Uterus (tissue), 2 donors: ENCODE results near the gene RUNDC3A.

Source experiments
- POLR2A ChIP-seq, 2 donors: fragments of 450-650 bp; IDR thresholded peaks; one replicate each; pipeline ENCODE4 v1.6.1; 2016; ENCODE audit warnings: antibody characterized with exemption in 2 of 2, mild to moderate bottlenecking in 1 of 2, moderate library complexity in 1 of 2
- TF ChIP-seq, protein P1 (sequence below), 4 experiments: fragments of 200-600 bp in 2 of 4; fragments of 450-650 bp in 2 of 4; sonication (generic) in 2 of 4; IDR thresholded peaks; one replicate each; pipeline ENCODE4 v1.5.1; 2016 to 2019; ENCODE audit warnings: antibody characterized with exemption in 4 of 4, mild to moderate bottlenecking in 2 of 4, moderate library complexity in 1 of 4

DNA sequence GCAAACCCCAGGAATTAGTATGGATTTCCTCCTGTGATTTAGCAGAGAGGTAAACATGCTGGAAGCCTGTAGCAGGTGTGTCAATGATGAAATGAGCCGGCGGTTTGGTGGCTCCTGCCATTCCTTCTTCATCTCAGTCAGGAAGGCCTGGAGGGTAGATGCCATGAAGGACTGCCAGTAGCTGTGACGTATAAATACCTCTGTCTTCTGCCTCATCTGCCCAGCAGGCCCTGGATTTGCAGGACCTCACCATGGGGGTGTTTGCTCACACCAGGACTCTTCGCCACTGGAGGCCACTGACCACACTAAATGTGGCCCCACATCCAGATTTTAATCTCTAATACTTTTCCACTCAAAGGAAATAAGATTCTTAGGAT lies 24.4 kb upstream of the RUNDC3A start:
- TF ChIP-seq, protein P1, sequence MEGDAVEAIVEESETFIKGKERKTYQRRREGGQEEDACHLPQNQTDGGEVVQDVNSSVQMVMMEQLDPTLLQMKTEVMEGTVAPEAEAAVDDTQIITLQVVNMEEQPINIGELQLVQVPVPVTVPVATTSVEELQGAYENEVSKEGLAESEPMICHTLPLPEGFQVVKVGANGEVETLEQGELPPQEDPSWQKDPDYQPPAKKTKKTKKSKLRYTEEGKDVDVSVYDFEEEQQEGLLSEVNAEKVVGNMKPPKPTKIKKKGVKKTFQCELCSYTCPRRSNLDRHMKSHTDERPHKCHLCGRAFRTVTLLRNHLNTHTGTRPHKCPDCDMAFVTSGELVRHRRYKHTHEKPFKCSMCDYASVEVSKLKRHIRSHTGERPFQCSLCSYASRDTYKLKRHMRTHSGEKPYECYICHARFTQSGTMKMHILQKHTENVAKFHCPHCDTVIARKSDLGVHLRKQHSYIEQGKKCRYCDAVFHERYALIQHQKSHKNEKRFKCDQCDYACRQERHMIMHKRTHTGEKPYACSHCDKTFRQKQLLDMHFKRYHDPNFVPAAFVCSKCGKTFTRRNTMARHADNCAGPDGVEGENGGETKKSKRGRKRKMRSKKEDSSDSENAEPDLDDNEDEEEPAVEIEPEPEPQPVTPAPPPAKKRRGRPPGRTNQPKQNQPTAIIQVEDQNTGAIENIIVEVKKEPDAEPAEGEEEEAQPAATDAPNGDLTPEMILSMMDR (IDR thresholded peaks at IDR 0.05) = no peak
- no peak for TF ChIP-seq POLR2A (IDR thresholded peaks at IDR 0.05)
